Mesendoderm (in vitro differentiated cells): Measurements from ENCODE around the gene CNNM4.

Source experiments
- DNase-seq: peaks from one replicate; pipeline ENCODE4 v3.0.0; 2013
- H2AK5ac ChIP-seq: 2 replicates; pipeline ENCODE4 v1.6.1; 2013; ENCODE audit warnings: low read length, inconsistent platforms
- H2BK120ac ChIP-seq: 2 replicates; pipeline ENCODE4 v1.6.1; 2013; ENCODE audit warnings: low read depth, mild to moderate bottlenecking, low read length, moderate library complexity, mixed read lengths
- H2BK15ac ChIP-seq: replicated peaks from 2 replicates; pipeline ENCODE4 v1.6.1; 2013; ENCODE audit warnings: low read depth, mild to moderate bottlenecking, moderate library complexity
- H2BK5ac ChIP-seq: 2 replicates; pipeline ENCODE4 v1.6.1; 2013; ENCODE audit warnings: low read length, inconsistent platforms
- H3K18ac ChIP-seq: 2 replicates; pipeline ENCODE4 v1.6.1; 2013; ENCODE audit warnings: mild to moderate bottlenecking, low read length, mixed read lengths
- H3K23ac ChIP-seq: one replicate; pipeline ENCODE4 v1.6.1; 2013; ENCODE audit warnings: low read length
- H3K27ac ChIP-seq: 2 replicates; pipeline ENCODE4 v1.5.1; 2013; ENCODE audit warnings: low read depth, mild to moderate bottlenecking, inconsistent platforms, low read length, moderate library complexity
- H3K27me3 ChIP-seq: 2 replicates; pipeline ENCODE4 v1.6.1; 2013; ENCODE audit warnings: low read length, control low read depth, mild to moderate bottlenecking, inconsistent platforms; ENCODE audit not compliant: insufficient read depth, poor library complexity
- H3K36me3 ChIP-seq: 2 replicates; pipeline ENCODE4 v1.6.1; 2013; ENCODE audit warnings: low read length, inconsistent platforms; ENCODE audit not compliant: control insufficient read depth, insufficient read depth
- H3K4ac ChIP-seq: one replicate; pipeline ENCODE4 v1.6.1; 2013; ENCODE audit warnings: low read depth, mild to moderate bottlenecking, low read length, moderate library complexity
- H3K4me1 ChIP-seq: 2 replicates; pipeline ENCODE4 v1.6.1; 2013; ENCODE audit warnings: low read depth, low read length, inconsistent platforms; ENCODE audit not compliant: control insufficient read depth
- H3K4me2 ChIP-seq: 2 replicates; pipeline ENCODE4 v1.6.1; 2013; ENCODE audit warnings: low read length
- H3K4me3 ChIP-seq: 2 replicates; pipeline ENCODE4 v1.5.1; 2013; ENCODE audit warnings: mild to moderate bottlenecking, low read length
- H3K56ac ChIP-seq: one replicate; pipeline ENCODE4 v1.6.1; 2013; ENCODE audit warnings: low read length
- H3K79me1 ChIP-seq: 2 replicates; pipeline ENCODE4 v1.6.1; 2013; ENCODE audit warnings: low read length, inconsistent platforms
- H3K79me2 ChIP-seq: 2 replicates; pipeline ENCODE4 v1.6.1; 2013; ENCODE audit warnings: mild to moderate bottlenecking, low read length; ENCODE audit not compliant: control insufficient read depth, insufficient read depth
- H3K9ac ChIP-seq: 2 replicates; pipeline ENCODE4 v1.6.1; 2013; ENCODE audit warnings: low read length, inconsistent platforms
- H4K5ac ChIP-seq: one replicate; pipeline ENCODE4 v1.6.1; 2013; ENCODE audit warnings: low read length
- H4K8ac ChIP-seq: one replicate; pipeline ENCODE4 v1.6.1; 2013; ENCODE audit warnings: low read depth, mild to moderate bottlenecking, control low read depth, low read length, moderate library complexity
- WGBS: extraction: QIAGEN DNeasy Blood & Tissue Kit; methylation state at CpG from one replicate; pipeline ENCODE4 v1.1.7; 2013; ENCODE audit warnings: low lambda C conversion rate, missing lambda C conversion rate; ENCODE audit not compliant: insufficient coverage; ENCODE audit errors: extremely low coverage; 5-methylcytosine and 5-hydroxymethylcytosine counted together

Gene CNNM4

DNA sequence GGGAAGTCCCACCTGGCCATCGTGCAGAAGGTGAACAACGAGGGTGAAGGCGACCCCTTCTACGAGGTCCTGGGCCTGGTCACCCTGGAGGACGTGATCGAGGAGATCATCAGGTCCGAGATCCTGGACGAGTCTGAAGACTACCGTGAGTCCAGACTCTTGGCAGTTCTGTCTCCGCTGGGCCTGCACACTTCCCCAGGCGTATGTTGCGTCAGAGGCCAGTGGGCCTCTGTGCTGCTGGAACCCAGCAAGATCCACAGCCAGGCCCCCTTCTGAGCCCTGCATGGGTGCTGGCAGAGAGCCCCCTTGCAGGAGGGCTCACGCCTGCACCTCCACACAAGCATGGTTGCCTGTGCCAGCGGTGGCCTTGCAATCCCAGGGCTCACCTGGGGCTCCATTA, 64.4 kb downstream of the CNNM4 start:
- no peak overlapping the region for H3K56ac ChIP-seq
- no peak overlapping the region for H2BK120ac ChIP-seq
- no peak overlapping the region for H3K4ac ChIP-seq
- H4K8ac ChIP-seq: no peak overlapping the region
- H3K27ac ChIP-seq: no peak overlapping the region
- no peak overlapping the region for H3K18ac ChIP-seq
- no peak overlapping the region for H3K9ac ChIP-seq
- no peak for DNase-seq
- H3K27me3 ChIP-seq: no peaks in the 10 kb centered on the region
- no peak overlapping the region for H3K4me2 ChIP-seq
- no peak overlapping the region for H3K4me3 ChIP-seq
- no peak overlapping the region for H4K5ac ChIP-seq
- no peak overlapping the region for H3K23ac ChIP-seq
- H3K4me1 ChIP-seq: no peaks in the 10 kb centered on the region
- H2BK5ac ChIP-seq: no peak overlapping the region
- WGBS: no CpG with 5 or more reads among the region's 14 CpGs
- peaks cover 12% of the 10 kb centered on the region for H3K79me1 ChIP-seq
- H2BK15ac ChIP-seq: no peak overlapping the region
- peaks cover 4% of the 10 kb centered on the region for H3K36me3 ChIP-seq
- peaks cover 15% of the 10 kb centered on the region for H3K79me2 ChIP-seq
- no peak overlapping the region for H2AK5ac ChIP-seq

DNA sequence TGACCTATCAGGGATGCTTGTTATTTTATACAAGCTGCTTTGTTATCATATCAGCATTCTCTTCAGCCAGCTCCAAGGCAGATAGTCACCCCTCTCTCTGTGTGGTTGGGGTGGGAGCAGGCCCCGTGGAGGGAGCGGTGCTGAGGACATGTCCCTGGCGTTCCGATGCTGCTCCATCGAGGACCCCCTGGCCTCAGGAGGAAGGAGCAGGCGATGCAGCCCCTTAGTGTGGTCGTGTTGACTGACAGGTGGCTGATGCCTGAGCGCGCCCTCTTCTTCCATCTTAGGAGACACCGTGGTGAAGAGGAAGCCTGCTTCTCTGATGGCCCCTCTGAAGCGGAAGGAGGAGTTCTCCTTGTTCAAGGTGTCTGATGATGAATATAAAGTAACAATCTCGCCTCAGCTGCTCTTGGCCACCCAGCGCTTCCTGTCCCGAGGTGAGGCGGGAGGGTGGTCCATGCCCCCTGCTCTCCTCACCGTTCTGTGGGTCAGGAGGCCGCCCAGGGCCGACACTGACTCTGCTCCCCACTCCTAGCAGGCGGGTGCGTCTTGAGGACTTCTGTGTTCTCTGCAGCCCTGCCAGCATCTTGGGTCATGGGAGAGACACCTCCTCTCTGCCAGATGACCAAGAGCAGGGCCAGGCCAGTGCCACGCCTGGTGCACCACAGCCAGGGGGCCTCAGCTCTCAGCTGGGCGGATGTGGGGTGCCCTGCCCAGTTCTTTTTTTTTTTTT, 66.0 kb downstream of the CNNM4 start:
- H3K23ac ChIP-seq: no peak overlapping the region
- H2AK5ac ChIP-seq: no peak overlapping the region
- no peak overlapping the region for H3K18ac ChIP-seq
- no peak overlapping the region for H2BK5ac ChIP-seq
- H3K9ac ChIP-seq: no peak overlapping the region
- DNase-seq: no peak
- H4K5ac ChIP-seq: no peak overlapping the region
- H3K27ac ChIP-seq: no peak overlapping the region
- no peak overlapping the region for H4K8ac ChIP-seq
- H2BK120ac ChIP-seq: no peak overlapping the region
- H3K79me1 ChIP-seq: peaks cover 6% of the 10 kb centered on the region
- no peaks in the 10 kb centered on the region for H3K4me1 ChIP-seq
- H3K56ac ChIP-seq: no peak overlapping the region
- no peak overlapping the region for H3K4me2 ChIP-seq
- H3K4me3 ChIP-seq: no peak overlapping the region
- H3K27me3 ChIP-seq: no peaks in the 10 kb centered on the region
- H3K4ac ChIP-seq: no peak overlapping the region
- peaks cover 4% of the 10 kb centered on the region for H3K36me3 ChIP-seq
- no CpG with 5 or more reads among the region's 22 CpGs for WGBS
- peaks cover 3% of the 10 kb centered on the region for H3K79me2 ChIP-seq
- no peak overlapping the region for H2BK15ac ChIP-seq

DNA sequence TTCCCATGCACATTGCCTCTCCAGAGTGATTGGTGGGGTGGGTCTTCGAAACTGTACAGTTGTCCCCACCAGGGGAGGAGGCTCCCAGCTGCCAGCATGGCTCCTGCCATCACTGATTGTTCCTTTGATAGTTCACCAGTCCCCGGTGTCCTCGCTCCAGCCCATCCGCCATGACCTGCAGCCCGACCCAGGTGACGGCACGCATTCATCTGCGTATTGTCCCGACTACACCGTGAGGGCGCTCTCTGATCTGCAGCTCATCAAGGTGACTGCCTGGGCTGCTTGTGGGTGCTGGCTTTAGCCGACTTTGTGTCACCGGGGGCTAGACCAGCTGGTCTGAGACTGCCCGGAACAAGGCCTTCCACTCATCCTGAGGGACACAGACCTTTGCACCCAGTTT, 67.7 kb downstream of the CNNM4 start:
- Histone ChIP-seq H4K8ac (no peak overlapping the region), H3K4ac (no peak overlapping the region), H4K5ac (no peak overlapping the region), H2BK5ac (no peak overlapping the region), H3K79me2 (peaks cover 1% of the 10 kb centered on the region), H2BK120ac (no peak overlapping the region), H2BK15ac (no peak overlapping the region), H3K4me3 (no peak overlapping the region), H3K23ac (no peak overlapping the region), H3K27me3 (no peaks in the 10 kb centered on the region), H3K4me1 (no peaks in the 10 kb centered on the region), H3K9ac (no peak overlapping the region), H3K79me1 (peaks cover 2% of the 10 kb centered on the region), H2AK5ac (no peak overlapping the region), H3K27ac (no peak overlapping the region), H3K56ac (no peak overlapping the region), H3K36me3 (peaks cover 4% of the 10 kb centered on the region), H3K18ac (no peak overlapping the region), H3K4me2 (no peak overlapping the region)
- no CpG with 5 or more reads among the region's 14 CpGs for WGBS
- DNase-seq: no peak

- Histone ChIP-seq H3K23ac (no peak overlapping the region), H3K18ac (no peak overlapping the region), H2AK5ac (no peak overlapping the region), H2BK5ac (no peak overlapping the region), H3K4me1 (no peaks in the 10 kb centered on the region), H4K5ac (no peak overlapping the region), H3K79me1 (peaks cover 2% of the 10 kb centered on the region), H3K79me2 (peaks cover 1% of the 10 kb centered on the region), H2BK120ac (no peak overlapping the region), H4K8ac (no peak overlapping the region), H3K4me3 (no peak overlapping the region), H3K27ac (no peak overlapping the region), H3K36me3 (peaks cover 4% of the 10 kb centered on the region), H3K4ac (no peak overlapping the region), H3K9ac (no peak overlapping the region), H3K27me3 (no peaks in the 10 kb centered on the region), H3K56ac (no peak overlapping the region), H3K4me2 (no peak overlapping the region), H2BK15ac (no peak overlapping the region)
- DNase-seq: no peak
- WGBS: no CpG with 5 or more reads among the region's 13 CpGs
Observed at GRCh38 chr2:96828874-96829273, 68.2 kb downstream of the CNNM4 start.

DNA sequence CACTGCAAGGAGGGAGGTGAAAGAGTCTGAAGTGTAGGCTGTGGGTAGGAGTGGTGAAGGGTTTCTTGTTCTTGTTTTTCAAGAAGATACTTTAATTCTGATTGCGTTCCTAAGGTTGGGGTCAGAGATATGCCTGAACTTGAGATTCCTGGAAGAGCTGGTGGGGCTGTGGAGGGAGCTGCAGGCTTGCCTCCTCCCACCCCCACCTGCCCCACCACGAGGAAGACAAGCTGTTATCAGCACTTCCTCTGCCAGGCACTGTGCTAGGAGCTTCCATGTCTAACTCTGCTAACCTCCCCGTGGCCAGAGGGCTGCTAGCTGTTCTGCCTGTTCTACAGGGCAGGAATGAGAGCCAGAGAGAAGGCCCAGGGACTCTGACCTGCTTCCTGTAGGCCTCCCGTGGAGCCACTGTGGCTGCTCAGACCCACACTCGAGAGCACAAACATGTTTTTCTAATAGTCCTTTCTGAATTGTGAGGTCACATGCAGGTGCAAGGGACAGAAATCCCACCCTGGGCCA, 69.4 kb downstream of the CNNM4 start:
- Histone ChIP-seq H3K27me3 (no peaks in the 10 kb centered on the region), H3K4me3 (no peak overlapping the region), H3K27ac (no peak overlapping the region), H3K4me1 (no peaks in the 10 kb centered on the region), H3K4ac (no peak overlapping the region), H2BK5ac (no peak overlapping the region), H3K18ac (no peak overlapping the region), H4K5ac (no peak overlapping the region), H3K56ac (no peak overlapping the region), H4K8ac (no peak overlapping the region), H3K79me1 (no peaks in the 10 kb centered on the region), H3K36me3 (peaks cover 4% of the 10 kb centered on the region), H3K9ac (no peak overlapping the region), H3K23ac (no peak overlapping the region), H2AK5ac (no peak overlapping the region), H2BK15ac (no peak overlapping the region), H2BK120ac (no peak overlapping the region), H3K4me2 (no peak overlapping the region), H3K79me2 (no peaks in the 10 kb centered on the region)
- whole genome bisulfite sequencing: no CpG with 5 or more reads among the region's 5 CpGs
- no peak for DNase-seq

- H3K4me3 ChIP-seq: no peak overlapping the region
- H2AK5ac ChIP-seq: no peak overlapping the region
- DNase-seq: peak; percentile 27
- H3K4me2 ChIP-seq: no peak overlapping the region
- H3K4ac ChIP-seq: no peak overlapping the region
- no peak overlapping the region for H3K18ac ChIP-seq
- H3K79me2 ChIP-seq: no peaks in the 10 kb centered on the region
- peaks cover 4% of the 10 kb centered on the region for H3K36me3 ChIP-seq
- no peak overlapping the region for H2BK120ac ChIP-seq
- no peak overlapping the region for H2BK15ac ChIP-seq
- no peak overlapping the region for H3K27ac ChIP-seq
- no peaks in the 10 kb centered on the region for H3K79me1 ChIP-seq
- H4K8ac ChIP-seq: no peak overlapping the region
- H4K5ac ChIP-seq: no peak overlapping the region
- H3K27me3 ChIP-seq: no peaks in the 10 kb centered on the region
- WGBS: no CpG with 5 or more reads among the region's 10 CpGs
- no peaks in the 10 kb centered on the region for H3K4me1 ChIP-seq
- H3K23ac ChIP-seq: no peak overlapping the region
- H3K56ac ChIP-seq: no peak overlapping the region
- no peak overlapping the region for H2BK5ac ChIP-seq
- H3K9ac ChIP-seq: no peak overlapping the region
Observed at GRCh38 chr2:96831679-96832078, 71.0 kb downstream of the CNNM4 start.
